Tibial nerve (tissue), 4 donors: ENCODE results near the gene ZNF609. TPM values are rescaled to one million over a fixed set of nuclear protein-coding genes. Genes with fewer than 3 reads are reported as not detected.

ENCODE experiments used
- DNase-seq, 2 donors: peaks; one replicate each; pipeline ENCODE4 v3.0.0-alpha.2; 2019; ENCODE audit warnings: low spot score in 2 of 2
- H3K27ac ChIP-seq, 4 donors: fragments of 200-600 bp; sonication (generic) in 3 of 4; one replicate each; pipeline ENCODE4 v1.5.1; 2017 to 2019; ENCODE audit warnings: mild to moderate bottlenecking in 1 of 4
- H3K27me3 ChIP-seq, 2 donors: fragments of 200-600 bp; sonication (generic) in 1 of 2; one replicate each; pipeline versions ENCODE4 v1.5.1 to v1.6.0; 2017 to 2019
- H3K36me3 ChIP-seq, 3 donors: fragments of 200-600 bp; sonication (generic); one replicate each; pipeline ENCODE4 v1.5.1; 2018 to 2019
- H3K4me1 ChIP-seq, 4 donors: fragments of 200-600 bp; sonication (generic) in 3 of 4; one replicate each; pipeline ENCODE4 v1.5.1; 2017 to 2019
- H3K4me3 ChIP-seq, 4 donors: fragments of 200-600 bp; sonication (generic) in 3 of 4; one replicate each; pipeline ENCODE4 v1.5.1; 2017 to 2019; ENCODE audit warnings: mild to moderate bottlenecking in 1 of 4, moderate library complexity in 1 of 4
- H3K9me3 ChIP-seq, 4 donors: fragments of 200-600 bp; sonication (generic) in 3 of 4; one replicate each; pipeline ENCODE4 v1.5.1; 2017 to 2019
- CTCF ChIP-seq, 5 experiments: fragments of 200-600 bp in 3 of 5; fragments of 450-650 bp in 2 of 5; sonication (generic) in 3 of 5; IDR thresholded peaks; one replicate each; pipeline ENCODE4 v1.5.1; 2016 to 2019; ENCODE audit warnings: antibody characterized with exemption in 5 of 5, mild to moderate bottlenecking in 3 of 5, moderate library complexity in 2 of 5
- EP300 ChIP-seq, 2 donors: sonication (generic); formaldehyde crosslinking; IDR thresholded peaks; one replicate each; pipeline ENCODE4 v1.6.1; 2017; ENCODE audit warnings: antibody characterized with exemption in 2 of 2, mild to moderate bottlenecking in 1 of 2
- POLR2A ChIP-seq, 2 donors: fragments of 450-650 bp; IDR thresholded peaks; one replicate each; pipeline ENCODE4 v1.6.1; 2017; ENCODE audit warnings: antibody characterized with exemption in 2 of 2, mild to moderate bottlenecking in 2 of 2, moderate library complexity in 2 of 2
- WGBS, 2 donors: methylation state at CpG; one replicate each; pipeline ENCODE4 v1.1.5; 2018; 5-methylcytosine and 5-hydroxymethylcytosine counted together
- total RNA-seq, 4 donors: library from RNA; depleted of rRNA; stranded (reverse); fragments of >200 nt; gene quantifications; one replicate each; pipeline ENCODE4 v1.1.0, GENCODE V29; 2016

ZNF609 gene
- total RNA-seq, 4 donors from 2014 or later, result 22.9 to 38.7 (median 27.1) TPM

DNA sequence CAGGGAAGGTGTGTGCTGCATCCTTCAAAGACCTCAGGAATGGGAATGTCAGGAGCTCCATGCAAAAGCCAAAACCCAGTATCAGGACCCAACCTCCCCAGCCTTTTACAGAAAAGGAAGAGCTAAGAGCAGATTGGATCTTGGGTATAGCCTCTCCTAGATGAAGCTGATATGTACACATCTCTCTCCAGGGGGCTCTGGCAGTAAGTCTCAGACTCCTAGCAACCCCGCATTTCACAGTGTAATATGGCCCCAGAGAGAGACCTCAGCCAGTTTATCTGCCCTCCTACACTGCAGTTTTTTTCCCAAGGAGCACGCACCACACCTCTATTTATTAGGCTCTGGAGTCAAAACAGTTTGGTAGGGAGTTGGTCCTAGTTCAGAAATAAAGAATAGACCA lies 226.8 kb downstream of the ZNF609 start:
- DNase-seq, result no peak
- H3K4me3 ChIP-seq, result no peak overlapping the region
- H3K4me1 ChIP-seq, result peaks cover 0 to 54% (median 14%) of the 10 kb centered on the region in 4 donors
- H3K27ac ChIP-seq, result peak overlapping the region in 2 of 4 donors; percentile 64 to 66
- no peaks in the 10 kb centered on the region for H3K27me3 ChIP-seq
- no peak for TF ChIP-seq POLR2A (IDR thresholded peaks at IDR 0.05)
- TF ChIP-seq CTCF (IDR thresholded peaks at IDR 0.05), result no peak
- no peak for TF ChIP-seq EP300 (IDR thresholded peaks at IDR 0.05)
- no peaks in the 10 kb centered on the region for H3K9me3 ChIP-seq
- WGBS, 2 donors, result 51 to 66% methylated on average over 2 of the region's 2 CpGs
- H3K36me3 ChIP-seq, result peaks cover 4 to 84% (median 27%) of the 10 kb centered on the region in 3 donors

DNA sequence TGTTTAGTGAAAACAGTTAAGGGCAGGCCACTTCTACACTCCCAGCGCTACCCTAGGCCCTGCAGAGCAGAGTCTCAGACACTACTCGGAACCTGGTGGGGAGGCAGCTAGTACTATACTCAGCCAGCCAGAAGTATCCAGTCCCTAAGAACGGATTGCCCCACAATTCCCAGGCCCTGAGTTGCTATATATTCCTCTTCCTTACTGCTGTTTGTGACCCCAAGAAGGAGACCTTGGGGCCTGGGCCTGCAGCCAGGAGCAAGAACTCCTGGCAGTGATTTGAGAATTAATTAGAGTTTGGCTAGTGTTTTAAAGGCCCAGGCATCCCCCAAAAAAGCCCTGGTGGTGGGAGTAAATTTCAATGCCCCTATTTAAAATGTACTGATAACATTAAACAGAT lies 227.3 kb downstream of the ZNF609 start:
- peak overlapping the region in 2 of 4 donors; percentile 64 to 66 for H3K27ac ChIP-seq
- no peak overlapping the region for H3K4me3 ChIP-seq
- peaks cover 0 to 59% (median 18%) of the 10 kb centered on the region in 4 donors for H3K4me1 ChIP-seq
- TF ChIP-seq POLR2A (IDR thresholded peaks at IDR 0.05) (no peak), EP300 (IDR thresholded peaks at IDR 0.05) (no peak), CTCF (IDR thresholded peaks at IDR 0.05) (no peak)
- no peaks in the 10 kb centered on the region for H3K9me3 ChIP-seq
- no peaks in the 10 kb centered on the region for H3K27me3 ChIP-seq
- whole genome bisulfite sequencing, 2 donors, result 43 to 53% methylated on average over 3 of the region's 3 CpGs
- peaks cover 4 to 79% (median 22%) of the 10 kb centered on the region in 3 donors for H3K36me3 ChIP-seq
- no peak for DNase-seq

- Histone ChIP-seq H3K4me3 (no peak overlapping the region), H3K9me3 (no peaks in the 10 kb centered on the region), H3K4me1 (peaks cover 6 to 62% (median 28%) of the 10 kb centered on the region in 4 donors), H3K36me3 (peaks cover 4 to 69% (median 18%) of the 10 kb centered on the region in 3 donors), H3K27me3 (no peaks in the 10 kb centered on the region), H3K27ac (peak overlapping the region in 2 of 4 donors; percentile 30 to 64)
- no peak for DNase-seq
- no peak for TF ChIP-seq POLR2A (IDR thresholded peaks at IDR 0.05)
- TF ChIP-seq EP300 (IDR thresholded peaks at IDR 0.05), result no peak
- TF ChIP-seq CTCF (IDR thresholded peaks at IDR 0.05), result no peak
- WGBS, 2 donors, result 79% methylated on average over 3 of the region's 3 CpGs
Observed at GRCh38 chr15:64688770-64689169, 228.4 kb downstream of the ZNF609 start.

DNA sequence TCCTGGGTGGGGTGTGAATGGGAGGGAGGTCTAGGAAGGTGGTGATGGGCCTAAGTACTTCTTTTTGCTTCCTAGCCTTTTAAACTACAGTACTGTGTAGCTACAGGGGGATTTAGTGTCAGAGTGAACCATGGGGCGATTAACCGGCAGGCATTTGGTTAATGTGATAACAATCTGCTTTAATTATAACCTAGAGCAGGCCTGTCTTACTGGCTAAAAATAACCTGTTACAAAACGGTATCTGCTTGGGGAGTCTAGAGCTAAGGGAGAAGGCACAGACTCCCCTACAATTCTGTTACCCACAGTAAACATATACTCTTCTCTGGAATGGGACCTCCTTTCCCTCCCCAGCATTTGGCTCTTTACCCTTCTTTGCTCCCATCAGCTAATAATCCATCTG lies 229.6 kb downstream of the ZNF609 start:
- peak overlapping the region in 1 of 4 donors; percentile 46 for H3K27ac ChIP-seq

More for the DNA sequence above, 229.6 kb downstream of the ZNF609 start:
- peaks cover 4 to 56% (median 18%) of the 10 kb centered on the region in 3 donors for H3K36me3 ChIP-seq
- H3K4me1 ChIP-seq, result peaks cover 6 to 74% (median 38%) of the 10 kb centered on the region in 4 donors
- H3K27me3 ChIP-seq, result no peaks in the 10 kb centered on the region
- WGBS, 2 donors, result 58 to 69% methylated on average over 3 of the region's 3 CpGs
- H3K4me3 ChIP-seq, result no peak overlapping the region
- DNase-seq, result no peak
- TF ChIP-seq EP300 (IDR thresholded peaks at IDR 0.05) (no peak), CTCF (IDR thresholded peaks at IDR 0.05) (no peak), POLR2A (IDR thresholded peaks at IDR 0.05) (no peak)
- H3K9me3 ChIP-seq, result no peaks in the 10 kb centered on the region
